GM21619 (cell line): ENCODE measurements around the gene MYO15B.

Experiments
- ATAC-seq: cut with Tn5 transposase; IDR thresholded peaks from one replicate; pipeline ENCODE4 v1.9.1; 2021; ENCODE audit not compliant: unreplicated experiment

The MYO15B gene

GRCh38 chr17:75601057-75601987, 13.7 kb downstream of the MYO15B start:
- no peak for ATAC-seq

GRCh38 chr17:75602644-75603043, 15.0 kb downstream of the MYO15B start:
- no peak for ATAC-seq

- ATAC-seq = no peak
Observed at GRCh38 chr17:75603123-75603522, 15.5 kb downstream of the MYO15B start.

GRCh38 chr17:75604034-75604695, 16.6 kb downstream of the MYO15B start:
- no peak for ATAC-seq

GRCh38 chr17:75605790-75606189, 18.2 kb downstream of the MYO15B start:
- ATAC-seq = no peak

- no peak for ATAC-seq
Observed at GRCh38 chr17:75607086-75607485, 19.5 kb downstream of the MYO15B start.

- ATAC-seq = no peak
Observed at GRCh38 chr17:75610103-75610984, 22.7 kb downstream of the MYO15B start.

GRCh38 chr17:75611851-75612429, 24.3 kb downstream of the MYO15B start:
- ATAC-seq = no peak

- ATAC-seq = no peak
Observed at GRCh38 chr17:75612906-75613626, 25.5 kb downstream of the MYO15B start.

GRCh38 chr17:75614006-75614405, 26.4 kb downstream of the MYO15B start:
- ATAC-seq = no peak

- no peak for ATAC-seq
Observed at GRCh38 chr17:75614556-75615270, 27.1 kb downstream of the MYO15B start.

- ATAC-seq = no peak
Observed at GRCh38 chr17:75615301-75615700, 27.7 kb downstream of the MYO15B start.

GRCh38 chr17:75616521-75617122, 29.0 kb downstream of the MYO15B start:
- no peak for ATAC-seq

GRCh38 chr17:75617218-75617617, 29.6 kb downstream of the MYO15B start:
- no peak for ATAC-seq

- ATAC-seq = no peak
Observed at GRCh38 chr17:75617675-75618074, 30.1 kb downstream of the MYO15B start.

- ATAC-seq = no peak
Observed at GRCh38 chr17:75619506-75620431, 32.2 kb downstream of the MYO15B start.

GRCh38 chr17:75621489-75621888, 33.9 kb downstream of the MYO15B start:
- no peak for ATAC-seq

- ATAC-seq = no peak
Observed at GRCh38 chr17:75622076-75622475, 34.5 kb downstream of the MYO15B start.
